Epithelial cell of esophagus (primary cell): Measurements from ENCODE around the gene IQGAP2.
A peak's percentile ranks its signal among the peaks of the same experiment; 100 is the strongest.

Source experiments
- DNase-seq: peaks from one replicate; pipeline ENCODE4 v3.0.0; 2010; ENCODE audit warnings: low read depth
- H3K4me3 ChIP-seq: 2 replicates; pipeline ENCODE4 v1.5.1; 2011; ENCODE audit warnings: mild to moderate bottlenecking, low read length, control low read depth
- TF ChIP-seq, protein P1 (sequence below): IDR thresholded peaks from 2 replicates; pipeline ENCODE4 v1.5.1; 2011; ENCODE audit warnings: low read depth, mild to moderate bottlenecking, low read length, control low read depth, inconsistent platforms; ENCODE audit not compliant: insufficient read depth; ENCODE audit errors: missing control alignments

Gene IQGAP2

DNA sequence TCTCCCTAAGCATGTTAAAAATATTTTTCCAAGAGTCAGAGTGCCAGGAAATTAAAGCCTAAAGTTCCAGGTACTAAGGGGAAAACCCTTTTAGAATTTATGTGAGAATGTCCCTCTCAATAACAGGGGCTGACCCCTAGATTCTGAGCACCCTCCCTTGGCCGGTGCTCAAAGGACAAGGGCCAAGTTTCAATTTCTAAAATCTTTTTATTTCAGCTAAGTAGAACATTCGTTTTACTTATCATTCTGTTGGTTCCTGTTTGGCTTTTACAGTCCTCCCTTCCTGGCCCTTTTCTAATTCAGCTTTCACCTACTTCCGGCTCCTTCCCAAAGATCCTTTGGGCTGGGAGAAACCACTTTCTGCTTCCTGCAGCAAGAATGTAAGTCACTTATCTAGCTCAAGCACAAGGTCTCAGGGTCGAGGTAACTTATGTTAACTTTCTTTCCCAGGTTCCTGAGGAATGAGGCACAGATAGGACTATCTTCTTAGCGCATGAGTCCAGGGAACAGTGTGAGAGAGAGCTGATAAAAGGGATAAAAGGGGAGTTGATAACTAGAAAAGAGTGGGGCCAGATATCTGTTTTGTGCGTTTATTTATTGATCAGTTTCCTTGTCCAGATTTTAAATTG, 254.7 kb downstream of the IQGAP2 start:
- H3K4me3 ChIP-seq, result no peak overlapping the region
- DNase-seq, result no peak
- TF ChIP-seq, protein P1, sequence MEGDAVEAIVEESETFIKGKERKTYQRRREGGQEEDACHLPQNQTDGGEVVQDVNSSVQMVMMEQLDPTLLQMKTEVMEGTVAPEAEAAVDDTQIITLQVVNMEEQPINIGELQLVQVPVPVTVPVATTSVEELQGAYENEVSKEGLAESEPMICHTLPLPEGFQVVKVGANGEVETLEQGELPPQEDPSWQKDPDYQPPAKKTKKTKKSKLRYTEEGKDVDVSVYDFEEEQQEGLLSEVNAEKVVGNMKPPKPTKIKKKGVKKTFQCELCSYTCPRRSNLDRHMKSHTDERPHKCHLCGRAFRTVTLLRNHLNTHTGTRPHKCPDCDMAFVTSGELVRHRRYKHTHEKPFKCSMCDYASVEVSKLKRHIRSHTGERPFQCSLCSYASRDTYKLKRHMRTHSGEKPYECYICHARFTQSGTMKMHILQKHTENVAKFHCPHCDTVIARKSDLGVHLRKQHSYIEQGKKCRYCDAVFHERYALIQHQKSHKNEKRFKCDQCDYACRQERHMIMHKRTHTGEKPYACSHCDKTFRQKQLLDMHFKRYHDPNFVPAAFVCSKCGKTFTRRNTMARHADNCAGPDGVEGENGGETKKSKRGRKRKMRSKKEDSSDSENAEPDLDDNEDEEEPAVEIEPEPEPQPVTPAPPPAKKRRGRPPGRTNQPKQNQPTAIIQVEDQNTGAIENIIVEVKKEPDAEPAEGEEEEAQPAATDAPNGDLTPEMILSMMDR, result no peak

DNA sequence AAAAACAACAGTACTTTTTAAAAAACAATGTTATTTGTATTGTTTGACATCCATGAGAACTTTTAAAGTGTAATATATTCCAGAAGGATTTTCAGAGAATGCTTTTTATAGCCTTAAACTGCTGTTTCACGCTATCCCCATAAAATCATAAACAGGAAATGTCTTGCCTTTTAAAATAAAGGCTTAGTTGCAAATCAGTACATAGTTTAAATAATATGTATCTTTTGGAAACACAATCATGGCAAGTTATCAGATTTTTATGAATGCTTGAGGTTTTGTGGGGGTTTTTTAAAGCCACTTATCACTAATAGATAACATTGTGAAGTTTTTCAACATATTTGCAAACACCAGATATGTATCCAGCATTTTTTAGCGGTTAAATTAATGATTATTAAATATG, 257.3 kb downstream of the IQGAP2 start:
- DNase-seq, result no peak
- no peak overlapping the region for H3K4me3 ChIP-seq
- TF ChIP-seq, protein P1, result no peak

DNA sequence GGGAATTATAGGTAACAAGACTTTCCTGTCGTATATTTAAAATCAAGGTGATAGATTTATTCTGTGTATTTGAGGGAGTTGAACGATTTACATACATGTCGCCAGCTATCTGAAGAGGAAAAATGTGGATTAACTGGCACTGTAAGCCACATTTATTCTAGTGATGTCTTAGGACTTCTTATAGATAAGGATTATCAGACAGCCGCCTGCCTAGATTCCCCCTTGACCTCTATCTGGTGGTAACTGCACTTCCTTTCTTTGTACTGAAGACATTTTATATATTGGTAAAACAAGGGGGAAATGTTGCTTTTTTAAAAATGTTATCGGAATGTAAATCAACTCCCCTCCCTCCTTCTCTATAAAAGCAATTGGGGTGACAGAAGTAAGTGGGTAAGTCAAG, 259.4 kb downstream of the IQGAP2 start:
- no peak for DNase-seq
- H3K4me3 ChIP-seq, result no peak overlapping the region
- TF ChIP-seq, protein P1, result no peak

DNA sequence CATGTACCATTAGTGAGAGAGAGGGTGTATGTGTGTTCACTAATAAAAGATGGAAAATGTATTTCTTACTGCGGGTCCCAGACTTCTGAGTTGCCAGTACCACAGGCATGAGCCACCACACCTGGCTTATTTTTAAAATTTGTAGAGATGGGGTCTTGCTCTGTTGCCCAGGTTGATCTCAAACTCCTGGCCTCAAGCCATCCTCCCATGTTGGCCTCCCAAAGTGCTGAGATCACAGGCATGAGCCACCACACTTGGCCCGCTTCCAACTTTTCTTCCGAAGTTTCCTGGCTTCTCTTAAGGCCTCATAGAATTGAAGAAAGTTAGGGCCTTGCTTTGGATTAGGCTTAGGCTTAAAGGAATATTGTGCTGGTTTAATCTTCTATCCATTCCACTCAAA, 260.5 kb downstream of the IQGAP2 start:
- TF ChIP-seq, protein P1, result no peak
- peak; percentile 11 for DNase-seq
- H3K4me3 ChIP-seq, result no peak overlapping the region

DNA sequence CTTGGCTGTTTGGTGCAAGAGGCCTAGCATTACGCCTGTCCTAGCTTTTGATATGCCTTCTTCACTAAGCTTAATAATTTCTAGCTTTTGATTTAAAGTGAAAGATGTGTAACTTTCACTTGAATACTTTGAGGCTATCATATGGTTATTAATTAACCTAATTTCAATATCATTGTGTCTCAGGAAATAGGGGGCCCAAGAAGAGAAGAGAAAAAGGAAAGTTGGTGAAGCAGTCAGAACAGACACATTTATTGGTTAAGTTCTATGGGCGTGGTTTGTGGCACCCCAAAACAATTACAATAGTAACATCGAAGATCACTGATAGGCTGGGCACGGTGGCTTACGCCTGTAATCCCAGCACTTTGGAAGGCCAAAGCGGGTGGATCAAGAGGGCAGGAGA, 261.0 kb downstream of the IQGAP2 start:
- no peak overlapping the region for H3K4me3 ChIP-seq
- TF ChIP-seq, protein P1, result no peak
- DNase-seq, result no peak

DNA sequence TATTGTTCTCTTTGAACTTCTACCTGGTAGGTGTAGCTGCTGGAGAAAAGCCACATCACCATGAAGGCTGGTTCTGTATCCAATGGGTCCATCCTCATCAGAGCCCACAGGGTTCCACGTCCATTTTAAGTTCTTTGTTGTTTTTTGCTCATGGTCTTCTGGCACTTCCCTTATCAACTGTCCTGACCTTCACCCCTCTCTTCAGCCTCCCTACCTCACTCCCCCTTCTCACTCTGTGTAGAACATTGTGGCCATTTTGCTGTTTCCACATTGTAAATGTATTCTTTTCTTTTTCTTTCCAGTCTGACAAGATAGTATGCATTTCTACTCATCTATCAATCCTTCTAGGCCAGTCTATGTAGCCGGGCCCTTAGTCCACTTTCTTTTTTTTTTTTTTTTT, 264.4 kb downstream of the IQGAP2 start:
- H3K4me3 ChIP-seq, result no peak overlapping the region
- no peak for DNase-seq
- TF ChIP-seq, protein P1, result no peak

DNA sequence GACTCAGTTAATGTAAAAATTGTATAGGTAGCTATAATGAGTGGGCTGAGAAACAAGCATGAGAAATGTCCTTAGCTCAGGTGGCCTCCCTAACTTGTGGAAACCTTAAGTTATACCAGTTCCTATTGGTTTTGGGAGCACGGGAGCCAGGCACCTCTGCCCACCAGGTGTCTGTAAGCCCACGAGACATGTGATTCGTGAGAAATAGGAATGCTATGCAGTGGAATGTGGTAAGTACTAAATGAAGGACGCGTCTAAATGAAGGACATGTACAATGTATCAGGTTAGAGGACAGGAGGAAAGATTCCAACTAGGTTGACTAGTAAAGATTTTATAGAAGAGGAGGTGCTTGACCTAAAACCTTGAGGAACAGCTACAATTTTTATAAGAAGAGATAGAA, 266.2 kb downstream of the IQGAP2 start:
- no peak for DNase-seq
- TF ChIP-seq, protein P1, result no peak
- no peak overlapping the region for H3K4me3 ChIP-seq
